ENCODE data around the gene NDUFS7. TPM values are rescaled to one million over a fixed set of nuclear protein-coding genes. Genes with fewer than 3 reads are reported as not detected.
A peak's percentile ranks its signal among the peaks of the same experiment; 100 is the strongest.

NDUFS7 gene
- total and polyA plus RNA-seq, 10 of the 15 experiments (the other 5 are each of a cell fraction or from before 2014, with no cell fraction given): 5.1 to 282 (median 92.9) TPM

DNA sequence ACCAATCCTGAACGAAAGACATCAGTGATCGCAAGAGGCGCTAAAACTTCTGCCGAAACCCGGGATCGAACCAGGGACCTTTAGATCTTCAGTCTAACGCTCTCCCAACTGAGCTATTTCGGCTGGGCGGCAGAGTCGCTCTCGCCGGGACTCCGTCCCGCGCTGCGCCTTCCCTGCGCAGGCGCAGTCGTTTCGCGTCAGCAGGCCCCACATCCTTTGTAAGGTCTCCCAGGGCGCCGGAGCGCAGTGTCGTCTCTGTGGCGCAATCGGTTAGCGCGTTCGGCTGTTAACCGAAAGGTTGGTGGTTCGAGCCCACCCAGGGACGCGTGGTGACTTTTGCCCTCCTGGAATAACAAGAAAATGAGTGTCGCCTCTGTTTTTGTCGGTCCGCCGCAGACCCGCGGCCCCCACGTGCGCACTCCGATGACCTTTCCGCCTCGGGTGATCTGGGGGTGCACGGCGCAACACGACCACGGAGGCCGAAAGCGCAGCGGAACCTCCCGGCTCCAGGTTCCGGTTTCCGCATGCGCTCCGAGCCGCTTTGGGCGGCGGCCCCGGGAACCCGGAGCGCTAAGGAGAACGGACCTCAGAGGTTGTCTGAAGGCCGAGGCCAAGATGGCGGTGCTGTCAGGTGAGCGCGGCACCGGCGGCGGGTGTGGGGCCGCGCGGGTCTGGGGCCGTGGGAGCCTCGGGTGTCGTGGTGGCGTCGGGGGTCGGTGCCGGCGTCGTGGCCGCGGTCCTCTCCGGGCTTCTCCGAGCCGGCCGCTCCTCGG, at the start of gene NDUFS7 (continued):
- TF ChIP-seq, protein P1, sequence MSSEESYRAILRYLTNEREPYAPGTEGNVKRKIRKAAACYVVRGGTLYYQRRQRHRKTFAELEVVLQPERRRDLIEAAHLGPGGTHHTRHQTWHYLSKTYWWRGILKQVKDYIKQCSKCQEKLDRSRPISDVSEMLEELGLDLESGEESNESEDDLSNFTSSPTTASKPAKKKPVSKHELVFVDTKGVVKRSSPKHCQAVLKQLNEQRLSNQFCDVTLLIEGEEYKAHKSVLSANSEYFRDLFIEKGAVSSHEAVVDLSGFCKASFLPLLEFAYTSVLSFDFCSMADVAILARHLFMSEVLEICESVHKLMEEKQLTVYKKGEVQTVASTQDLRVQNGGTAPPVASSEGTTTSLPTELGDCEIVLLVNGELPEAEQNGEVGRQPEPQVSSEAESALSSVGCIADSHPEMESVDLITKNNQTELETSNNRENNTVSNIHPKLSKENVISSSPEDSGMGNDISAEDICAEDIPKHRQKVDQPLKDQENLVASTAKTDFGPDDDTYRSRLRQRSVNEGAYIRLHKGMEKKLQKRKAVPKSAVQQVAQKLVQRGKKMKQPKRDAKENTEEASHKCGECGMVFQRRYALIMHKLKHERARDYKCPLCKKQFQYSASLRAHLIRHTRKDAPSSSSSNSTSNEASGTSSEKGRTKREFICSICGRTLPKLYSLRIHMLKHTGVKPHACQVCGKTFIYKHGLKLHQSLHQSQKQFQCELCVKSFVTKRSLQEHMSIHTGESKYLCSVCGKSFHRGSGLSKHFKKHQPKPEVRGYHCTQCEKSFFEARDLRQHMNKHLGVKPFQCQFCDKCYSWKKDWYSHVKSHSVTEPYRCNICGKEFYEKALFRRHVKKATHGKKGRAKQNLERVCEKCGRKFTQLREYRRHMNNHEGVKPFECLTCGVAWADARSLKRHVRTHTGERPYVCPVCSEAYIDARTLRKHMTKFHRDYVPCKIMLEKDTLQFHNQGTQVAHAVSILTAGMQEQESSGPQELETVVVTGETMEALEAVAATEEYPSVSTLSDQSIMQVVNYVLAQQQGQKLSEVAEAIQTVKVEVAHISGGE (CRISPR knock-in tag; IDR thresholded peaks at IDR 0.05): peak; percentile 100
- TF ChIP-seq, protein P2, sequence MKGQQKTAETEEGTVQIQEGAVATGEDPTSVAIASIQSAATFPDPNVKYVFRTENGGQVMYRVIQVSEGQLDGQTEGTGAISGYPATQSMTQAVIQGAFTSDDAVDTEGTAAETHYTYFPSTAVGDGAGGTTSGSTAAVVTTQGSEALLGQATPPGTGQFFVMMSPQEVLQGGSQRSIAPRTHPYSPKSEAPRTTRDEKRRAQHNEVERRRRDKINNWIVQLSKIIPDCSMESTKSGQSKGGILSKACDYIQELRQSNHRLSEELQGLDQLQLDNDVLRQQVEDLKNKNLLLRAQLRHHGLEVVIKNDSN (IDR thresholded peaks at IDR 0.05; ENCODE audit: borderline replicate concordance, extremely low read length, insufficient read depth, low read depth, low read length): peak; percentile 63
- TF ChIP-seq, protein P3, sequence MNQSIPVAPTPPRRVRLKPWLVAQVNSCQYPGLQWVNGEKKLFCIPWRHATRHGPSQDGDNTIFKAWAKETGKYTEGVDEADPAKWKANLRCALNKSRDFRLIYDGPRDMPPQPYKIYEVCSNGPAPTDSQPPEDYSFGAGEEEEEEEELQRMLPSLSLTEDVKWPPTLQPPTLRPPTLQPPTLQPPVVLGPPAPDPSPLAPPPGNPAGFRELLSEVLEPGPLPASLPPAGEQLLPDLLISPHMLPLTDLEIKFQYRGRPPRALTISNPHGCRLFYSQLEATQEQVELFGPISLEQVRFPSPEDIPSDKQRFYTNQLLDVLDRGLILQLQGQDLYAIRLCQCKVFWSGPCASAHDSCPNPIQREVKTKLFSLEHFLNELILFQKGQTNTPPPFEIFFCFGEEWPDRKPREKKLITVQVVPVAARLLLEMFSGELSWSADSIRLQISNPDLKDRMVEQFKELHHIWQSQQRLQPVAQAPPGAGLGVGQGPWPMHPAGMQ (IDR thresholded peaks at IDR 0.05; ENCODE audit: borderline replicate concordance): 0 out of 2 replicates have a peak, but pooled peaks have one; percentile 18
- no peak for TF ChIP-seq MYC (IDR thresholded peaks at IDR 0.05; ENCODE audit: insufficient read depth, insufficient read length, insufficient replicate concordance, low read length, severe bottlenecking)
- peak; percentile 94 for TF ChIP-seq NR2C1 (IDR thresholded peaks at IDR 0.05)
- peak; percentile 84 for TF ChIP-seq FOXK2 (IDR thresholded peaks at IDR 0.05)
- peak; percentile 34 to 95; a peak in 2 of 4 replicates for TF ChIP-seq SRF (IDR thresholded peaks at IDR 0.05; ENCODE audit: low read depth in 2 of 2, low read length in 2 of 2)
- peak; percentile 53 to 81 for TF ChIP-seq EGR1 (IDR thresholded peaks at IDR 0.05; ENCODE audit: borderline replicate concordance in 1 of 2, low read depth in 2 of 2, low read length in 2 of 2)
- TF ChIP-seq NBN (IDR thresholded peaks at IDR 0.05): peak; percentile 99
- peak; percentile 44 to 89; a peak in 3 of 4 replicates for TF ChIP-seq IKZF2 (IDR thresholded peaks at IDR 0.05)
- TF ChIP-seq BMI1 (IDR thresholded peaks at IDR 0.05; ENCODE audit: borderline replicate concordance): no peak
- peak in 1 of 2 experiments; percentile 90; a peak in 2 of 4 replicates for TF ChIP-seq CEBPB (IDR thresholded peaks at IDR 0.05; ENCODE audit: borderline replicate concordance in 1 of 2, low read depth in 2 of 2, low read length in 2 of 2)

Data from GM12878 (cell line).